Endodermal cell (in vitro differentiated cells): ENCODE measurements around the gene PIK3CA. TPM values are rescaled to one million over a fixed set of nuclear protein-coding genes. Genes with fewer than 3 reads are reported as not detected.

Experiments used
- DNase-seq: peaks from one replicate; pipeline ENCODE4 v3.0.0-alpha.2; 2017
- H3K27ac ChIP-seq: 2 replicates; pipeline ENCODE4 v1.5.1; 2013; ENCODE audit warnings: mild to moderate bottlenecking, low read depth, low read length, moderate library complexity
- H3K27me3 ChIP-seq: 2 replicates; pipeline ENCODE4 v1.6.1; 2013; ENCODE audit warnings: mild to moderate bottlenecking, low read length, moderate library complexity; ENCODE audit not compliant: insufficient read depth, control insufficient read depth, poor library complexity, severe bottlenecking
- H3K36me3 ChIP-seq: 2 replicates; pipeline ENCODE4 v1.7.0; 2013; ENCODE audit warnings: mild to moderate bottlenecking, low read length, moderate library complexity; ENCODE audit not compliant: control insufficient read depth, insufficient read depth
- H3K4me1 ChIP-seq: one replicate; pipeline ENCODE4 v1.7.0; 2013; ENCODE audit warnings: low read length; ENCODE audit not compliant: control insufficient read depth, insufficient read depth
- H3K4me3 ChIP-seq: 2 replicates; pipeline ENCODE4 v1.5.1; 2013; ENCODE audit warnings: mild to moderate bottlenecking, low read length, moderate library complexity
- H3K9ac ChIP-seq: 2 replicates; pipeline ENCODE4 v1.6.1; 2013; ENCODE audit warnings: mild to moderate bottlenecking, low read length, moderate library complexity; ENCODE audit not compliant: poor library complexity, severe bottlenecking; ENCODE audit errors: extremely low read depth
- H3K9me3 ChIP-seq: 2 replicates; pipeline ENCODE4 v1.6.1; 2013; ENCODE audit warnings: mild to moderate bottlenecking, low read length, moderate library complexity; ENCODE audit not compliant: control insufficient read depth
- H3K27ac Mint-ChIP-seq: 2 replicates; pipeline ENCODE4 v1.8.0; 2020; ENCODE audit warnings: mixed read lengths
- H3K27me3 Mint-ChIP-seq: 2 replicates; pipeline ENCODE4 v1.8.0; 2021; ENCODE audit warnings: mild to moderate bottlenecking, mixed read lengths; ENCODE audit not compliant: insufficient read depth
- H3K36me3 Mint-ChIP-seq: 2 replicates; pipeline ENCODE4 v1.8.0; 2020; ENCODE audit warnings: low read depth, mixed read lengths
- H3K4me1 Mint-ChIP-seq: 2 replicates; pipeline ENCODE4 v1.8.0; 2020; ENCODE audit warnings: mixed read lengths
- H3K4me3 Mint-ChIP-seq: 2 replicates; pipeline ENCODE4 v1.8.0; 2020; ENCODE audit warnings: mild to moderate bottlenecking, moderate library complexity, mixed read lengths
- H3K9me3 Mint-ChIP-seq: 2 replicates; pipeline ENCODE4 v1.8.0; 2020; ENCODE audit warnings: mild to moderate bottlenecking, mixed read lengths
- CTCF ChIP-seq: fragments of 200-600 bp; sonication (generic); conservative IDR thresholded peaks from 2 replicates; pipeline ENCODE4 v1.5.0; 2021; ENCODE audit warnings: antibody characterized with exemption, mild to moderate bottlenecking
- WGBS, 2 experiments: methylation state at CpG; one replicate each; pipeline versions ENCODE4 v1.1.5 to v1.1.7; 2013; ENCODE audit warnings: missing lambda C conversion rate in 2 of 2, mixed read lengths in 1 of 2; ENCODE audit not compliant: insufficient coverage in 1 of 2, insufficient read length in 1 of 2; 5-methylcytosine and 5-hydroxymethylcytosine counted together
- total RNA-seq, 2 donors: library from RNA; stranded (reverse); fragmentation: NEBNext Ultra II Directional in 1 of 2; extraction: Animal tissue kit (Norgen Biotek cat#: 25700) in 1 of 2; gene quantifications; 2 replicates in 1 of 2; 3 replicates in 1 of 2; pipeline ENCODE4 v1.2.1, GENCODE V29; 2021

PIK3CA gene
- total RNA-seq, 2 donors from 2014 or later, result 21.1 to 22.2 TPM

GRCh38 chr3:179276743-179277142 is 128.6 kb downstream of the PIK3CA start:
- H3K27me3 Mint-ChIP-seq, result no peaks in the 10 kb centered on the region
- Histone ChIP-seq H3K36me3 (no peaks in the 10 kb centered on the region), H3K4me3 (no peak overlapping the region), H3K9me3 (no peaks in the 10 kb centered on the region), H3K9ac (no peak overlapping the region), H3K4me1 (no peaks in the 10 kb centered on the region), H3K27ac (no peak overlapping the region), H3K27me3 (no peaks in the 10 kb centered on the region)
- no peak for DNase-seq
- H3K4me3 Mint-ChIP-seq, result no peak overlapping the region
- no peak for TF ChIP-seq CTCF
- 90 to 100% methylated on average over 1 to 3 of the region's 3 CpGs for WGBS, 2 experiments
- H3K27ac Mint-ChIP-seq, result no peak overlapping the region
- no peaks in the 10 kb centered on the region for H3K9me3 Mint-ChIP-seq
- H3K36me3 Mint-ChIP-seq, result no peaks in the 10 kb centered on the region
- no peaks in the 10 kb centered on the region for H3K4me1 Mint-ChIP-seq

- no peaks in the 10 kb centered on the region for H3K27me3 ChIP-seq
- H3K4me3 ChIP-seq, result no peak overlapping the region
- no peak overlapping the region for H3K27ac Mint-ChIP-seq
- H3K9me3 Mint-ChIP-seq, result no peaks in the 10 kb centered on the region
- H3K36me3 Mint-ChIP-seq, result no peaks in the 10 kb centered on the region
- no peaks in the 10 kb centered on the region for H3K9me3 ChIP-seq
- no peak for DNase-seq
- H3K4me1 Mint-ChIP-seq, result no peaks in the 10 kb centered on the region
- no peaks in the 10 kb centered on the region for H3K27me3 Mint-ChIP-seq
- no peak overlapping the region for H3K4me3 Mint-ChIP-seq
- TF ChIP-seq CTCF, result no peak
- 85 to 88% methylated on average over 1 of the region's 1 CpG for WGBS, 2 experiments
- H3K4me1 ChIP-seq, result no peaks in the 10 kb centered on the region
- H3K36me3 ChIP-seq, result no peaks in the 10 kb centered on the region
- H3K27ac ChIP-seq, result no peak overlapping the region
- no peak overlapping the region for H3K9ac ChIP-seq
These were observed 130.0 kb downstream of the PIK3CA start for GRCh38 chr3:179278151-179278550.

GRCh38 chr3:179278932-179279693 is 131.0 kb downstream of the PIK3CA start:
- Histone ChIP-seq H3K9ac (no peak overlapping the region), H3K27me3 (no peaks in the 10 kb centered on the region), H3K36me3 (no peaks in the 10 kb centered on the region), H3K4me1 (no peaks in the 10 kb centered on the region), H3K9me3 (no peaks in the 10 kb centered on the region), H3K4me3 (no peak overlapping the region), H3K27ac (no peak overlapping the region)
- WGBS, 2 experiments, result 60 to 92% methylated on average over 1 to 4 of the region's 4 CpGs
- DNase-seq, result no peak
- H3K27me3 Mint-ChIP-seq, result no peaks in the 10 kb centered on the region
- no peak overlapping the region for H3K4me3 Mint-ChIP-seq
- no peak overlapping the region for H3K27ac Mint-ChIP-seq
- no peaks in the 10 kb centered on the region for H3K36me3 Mint-ChIP-seq
- H3K4me1 Mint-ChIP-seq, result no peaks in the 10 kb centered on the region
- H3K9me3 Mint-ChIP-seq, result no peaks in the 10 kb centered on the region
- no peak for TF ChIP-seq CTCF
